Measurements from ENCODE around the gene ATP2C1. TPM values are rescaled to one million over a fixed set of nuclear protein-coding genes. Genes with fewer than 3 reads are reported as not detected.
"Not testable (repeated sequence)": the region's sequence is repeated elsewhere in the genome, so short reads cannot be mapped to it uniquely, and the experiment has no call there.

Gene ATP2C1
- total RNA-seq, 1 donor from 2014 or later: 57.2 TPM

DNA sequence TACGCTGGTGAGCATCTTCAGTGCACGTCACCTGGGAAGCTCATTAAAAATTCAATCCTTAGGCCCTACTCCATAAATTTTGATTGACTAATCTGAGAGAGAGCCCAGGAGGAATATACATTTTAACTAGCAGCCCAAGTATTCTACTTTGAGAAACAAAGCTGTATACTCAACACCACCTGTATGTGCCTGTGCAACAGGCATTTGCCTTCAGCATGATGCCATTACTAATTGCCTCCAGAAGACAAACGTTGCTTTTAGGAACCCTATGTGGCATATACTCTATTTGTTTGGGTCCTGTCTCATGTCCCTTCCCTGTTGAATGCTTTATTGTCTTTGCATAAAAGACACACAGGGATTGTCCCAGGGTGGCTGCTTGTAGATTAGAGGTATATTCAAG, 125.1 kb downstream of the ATP2C1 start:
- ATAC-seq (no peak), DNase-seq (ENCODE audit: missing footprints) (no peak)
- intact Hi-C loops (cut with DNase I): no loop called here

DNA sequence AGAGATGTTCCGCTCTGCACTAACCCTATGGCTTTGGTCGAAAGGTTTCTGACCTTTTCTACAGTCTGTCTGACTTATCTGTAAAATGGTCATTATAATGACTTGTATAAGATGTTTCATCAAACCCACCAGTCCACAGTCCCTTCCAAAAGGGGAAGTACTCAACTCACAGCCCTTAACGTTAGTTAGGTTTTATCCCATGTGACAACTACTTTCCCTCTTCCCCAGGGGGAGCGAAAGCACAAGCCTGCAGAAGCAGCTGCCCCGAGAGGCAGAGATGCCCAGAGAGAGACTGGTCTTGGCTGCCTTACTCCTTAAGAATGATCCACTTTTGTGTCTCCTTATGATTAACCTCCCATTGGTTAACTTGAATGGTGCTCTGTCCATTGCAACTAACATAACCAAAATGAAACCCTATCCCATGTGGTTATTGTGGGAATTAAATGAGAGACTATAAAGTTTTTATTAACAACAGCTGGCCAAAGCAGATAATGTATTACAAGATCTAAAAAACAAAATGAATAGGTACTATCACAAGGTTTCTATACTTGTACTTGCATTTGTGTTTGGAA, 126.3 kb downstream of the ATP2C1 start:
- DNase-seq (ENCODE audit: missing footprints) (no peak), ATAC-seq (no peak)
- intact Hi-C loops (cut with DNase I): loop anchor here (10.0 kb wide), 1 partner anchor 365 kb away; the partner anchor contains the start of gene NUDT16

- ATAC-seq (no peak), DNase-seq (ENCODE audit: missing footprints) (no peak)
- intact Hi-C loops (cut with DNase I): loop anchor here (5.0 to 10.0 kb wide), 2 partner anchors 278 to 359 kb away; partner anchors contain the start of genes NUDT16 and PIK3R4
Measured at GRCh38 chr3:131025539-131025938, 131.7 kb downstream of the ATP2C1 start.

DNA sequence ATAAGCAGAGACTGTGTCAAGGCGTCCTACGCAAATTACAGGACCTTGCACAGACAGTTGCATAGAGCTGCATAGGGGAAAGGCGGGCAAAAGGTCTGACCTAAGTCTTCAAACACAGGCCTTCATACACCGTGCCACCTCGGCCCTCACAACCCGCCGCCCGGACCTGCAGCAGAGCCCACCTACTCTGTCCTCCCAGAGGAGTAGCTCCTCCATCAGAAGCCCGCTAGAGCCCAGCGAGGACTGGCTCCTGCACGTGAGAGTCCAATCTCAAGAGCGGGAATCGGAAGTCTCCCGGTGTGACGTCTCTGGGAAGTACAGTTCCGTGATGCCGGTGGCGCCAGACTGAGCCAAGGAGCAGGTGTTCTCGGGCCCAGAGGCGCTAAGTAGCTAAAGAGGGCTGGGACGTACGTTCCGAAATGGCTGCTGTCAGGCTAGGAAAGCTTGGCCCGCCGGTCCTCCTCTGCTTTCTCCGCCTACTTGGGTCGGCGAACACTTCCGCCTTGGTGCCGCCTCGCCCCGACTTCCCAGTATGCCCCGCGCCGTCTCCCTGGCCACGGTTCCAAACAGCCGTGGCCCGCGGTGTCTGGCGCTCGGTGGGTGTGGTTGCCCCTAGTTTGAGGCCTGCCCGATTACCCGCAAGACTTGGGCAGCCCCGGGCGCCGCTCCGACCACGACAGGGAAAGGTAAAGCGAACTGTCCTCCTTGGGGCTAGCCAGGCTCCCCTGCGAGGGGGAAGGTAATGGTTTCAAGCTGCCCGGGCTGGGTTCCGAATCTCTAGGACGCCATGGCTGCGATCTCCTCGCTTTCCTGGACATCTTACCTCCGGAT, 132.7 kb downstream of the ATP2C1 start, which contains the start of the genes ASTE1 and NEK11:
TSS of gene ASTE1 (minus strand) at position 505 of the 831 bp plus-strand sequence. CDS start 1,519 bp downstream, outside the sequence.
TSS of gene NEK11 (plus strand) at position 557 of the 831 bp plus-strand sequence. CDS start 2,832 bp downstream, outside the sequence.
- peak; percentile 97 for DNase-seq (ENCODE audit: missing footprints)
- peak; percentile 99 for ATAC-seq
- intact Hi-C loops (cut with DNase I): loop anchor here (5.0 to 10.0 kb wide), 2 partner anchors 279 to 358 kb away; partner anchors contain the start of genes NUDT16 and PIK3R4

DNA sequence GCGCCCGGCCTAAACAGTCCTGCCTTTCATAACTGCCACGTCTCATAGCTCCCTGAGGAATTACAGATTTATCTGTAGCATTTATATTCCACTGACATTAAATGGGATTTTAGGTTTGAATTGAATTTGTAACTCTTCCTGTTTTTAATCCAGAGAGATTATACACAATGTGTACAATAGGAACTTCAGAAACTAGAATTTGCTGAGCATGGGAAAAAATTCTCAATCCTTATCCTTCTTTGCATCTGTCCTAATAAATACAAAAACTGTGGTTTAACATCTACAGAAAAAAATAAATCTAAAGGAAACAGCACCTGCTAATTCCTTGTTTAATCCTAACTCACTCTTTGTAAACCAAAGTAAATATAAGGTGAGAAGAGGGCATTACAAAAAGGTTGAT, 135.0 kb downstream of the ATP2C1 start:
- intact Hi-C loops (cut with DNase I): loop anchor here (5.0 to 10.0 kb wide), 2 partner anchors 282 to 356 kb away; partner anchors contain the start of genes NUDT16 and PIK3R4
- DNase-seq (ENCODE audit: missing footprints) (no peak), ATAC-seq (no peak)

DNA sequence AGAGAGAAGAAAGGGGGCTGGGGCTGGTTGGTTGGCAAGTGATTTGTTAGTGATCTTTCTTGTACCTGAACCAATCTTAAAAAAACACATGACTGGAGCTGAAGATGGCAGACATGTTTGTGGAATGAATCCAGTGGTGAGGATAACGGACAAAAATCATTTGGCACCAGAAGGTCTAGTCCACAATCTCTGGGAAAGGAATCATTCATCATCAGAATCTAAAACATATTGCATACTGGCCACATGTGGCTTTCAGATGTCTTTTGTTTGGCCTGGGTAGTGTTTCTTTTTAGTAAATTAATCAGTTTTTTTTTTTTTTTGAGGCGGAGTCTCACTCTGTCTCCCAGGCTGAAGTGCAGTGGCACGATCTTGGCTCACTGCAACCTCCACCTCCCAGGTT, 137.8 kb downstream of the ATP2C1 start:
- ATAC-seq: no peak
- no peak for DNase-seq (ENCODE audit: missing footprints)
- intact Hi-C loops (cut with DNase I): loop anchor here (10.0 kb wide), 1 partner anchor 993 kb away; no protein-coding TSS in a partner anchor

GRCh38 chr3:131033480-131034080, 139.7 kb downstream of the ATP2C1 start:
- no peak for ATAC-seq
- no peak for DNase-seq (ENCODE audit: missing footprints)
- intact Hi-C loops (cut with DNase I): loop anchor here (10.0 kb wide), 1 partner anchor 991 kb away; no protein-coding TSS in a partner anchor

GRCh38 chr3:131036200-131036816, 142.4 kb downstream of the ATP2C1 start:
- DNase-seq (ENCODE audit: missing footprints) (no peak), ATAC-seq (no peak)
- intact Hi-C loops (cut with DNase I): loop anchor here (10.0 kb wide), 1 partner anchor 988 kb away; no protein-coding TSS in a partner anchor

DNA sequence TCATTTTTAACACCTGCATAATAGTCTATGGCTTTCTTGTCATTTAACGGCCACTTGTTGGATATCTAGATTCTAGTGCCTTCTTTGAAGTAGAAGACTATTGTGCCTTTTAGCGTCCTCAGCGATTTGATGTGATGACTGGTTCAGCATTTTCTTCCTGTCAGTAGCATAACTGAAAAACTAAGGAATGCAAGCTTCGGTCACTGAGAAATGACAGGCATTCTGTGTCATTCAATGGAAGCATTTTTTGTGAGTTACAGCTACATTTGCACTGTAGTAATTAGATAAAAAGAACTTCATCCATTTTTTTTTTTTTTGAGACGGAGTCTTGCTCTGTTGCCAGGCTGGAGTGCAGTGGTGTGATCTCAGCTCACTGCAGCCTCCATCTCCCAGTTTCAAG, 143.1 kb downstream of the ATP2C1 start:
- DNase-seq (ENCODE audit: missing footprints) (no peak), ATAC-seq (no peak)
- intact Hi-C loops (cut with DNase I): loop anchor here (10.0 kb wide), 1 partner anchor 988 kb away; no protein-coding TSS in a partner anchor

GRCh38 chr3:131038326-131038725, 144.4 kb downstream of the ATP2C1 start:
- DNase-seq (ENCODE audit: missing footprints) (no peak), ATAC-seq (no peak)
- intact Hi-C loops (cut with DNase I): loop anchor here (10.0 kb wide), 1 partner anchor 986 kb away; no protein-coding TSS in a partner anchor

GRCh38 chr3:131042271-131042985, 148.5 kb downstream of the ATP2C1 start:
- ATAC-seq; intact Hi-C loops (cut with DNase I); DNase-seq (ENCODE audit: missing footprints): not testable (repeated sequence)

- ATAC-seq: no peak
- DNase-seq (ENCODE audit: missing footprints): no peak
- intact Hi-C loops (cut with DNase I): no loop called here
Measured at GRCh38 chr3:131047582-131047981, 153.7 kb downstream of the ATP2C1 start.

DNA sequence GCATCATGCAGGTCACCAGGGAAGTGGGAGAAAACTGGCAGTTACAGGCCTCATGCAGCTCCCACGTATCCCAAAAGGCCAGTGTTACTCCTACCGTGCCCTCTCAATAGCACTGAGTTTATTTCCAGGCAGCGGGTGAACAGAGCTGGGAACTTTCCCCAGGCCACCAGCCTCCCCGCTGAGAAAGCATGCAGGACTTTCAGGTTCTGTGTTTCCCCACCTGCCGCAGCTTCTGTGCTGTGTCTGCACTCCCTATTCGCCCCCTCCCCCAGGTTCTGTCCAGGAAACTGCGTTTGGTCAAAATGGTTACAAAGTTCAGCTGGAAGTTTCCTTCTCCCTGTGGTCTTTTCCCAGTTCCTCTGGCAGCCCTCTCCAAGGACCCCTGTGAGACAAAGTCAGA, 154.1 kb downstream of the ATP2C1 start:
- intact Hi-C loops (cut with DNase I): no loop called here
- DNase-seq (ENCODE audit: missing footprints) (no peak), ATAC-seq (no peak)

- intact Hi-C loops (cut with DNase I): loop anchor here (10.0 kb wide), 1 partner anchor 455 kb away; the partner anchor contains the start of gene MRPL3
- no peak for DNase-seq (ENCODE audit: missing footprints)
- no peak for ATAC-seq
Measured at GRCh38 chr3:131050001-131050400, 156.1 kb downstream of the ATP2C1 start.

DNA sequence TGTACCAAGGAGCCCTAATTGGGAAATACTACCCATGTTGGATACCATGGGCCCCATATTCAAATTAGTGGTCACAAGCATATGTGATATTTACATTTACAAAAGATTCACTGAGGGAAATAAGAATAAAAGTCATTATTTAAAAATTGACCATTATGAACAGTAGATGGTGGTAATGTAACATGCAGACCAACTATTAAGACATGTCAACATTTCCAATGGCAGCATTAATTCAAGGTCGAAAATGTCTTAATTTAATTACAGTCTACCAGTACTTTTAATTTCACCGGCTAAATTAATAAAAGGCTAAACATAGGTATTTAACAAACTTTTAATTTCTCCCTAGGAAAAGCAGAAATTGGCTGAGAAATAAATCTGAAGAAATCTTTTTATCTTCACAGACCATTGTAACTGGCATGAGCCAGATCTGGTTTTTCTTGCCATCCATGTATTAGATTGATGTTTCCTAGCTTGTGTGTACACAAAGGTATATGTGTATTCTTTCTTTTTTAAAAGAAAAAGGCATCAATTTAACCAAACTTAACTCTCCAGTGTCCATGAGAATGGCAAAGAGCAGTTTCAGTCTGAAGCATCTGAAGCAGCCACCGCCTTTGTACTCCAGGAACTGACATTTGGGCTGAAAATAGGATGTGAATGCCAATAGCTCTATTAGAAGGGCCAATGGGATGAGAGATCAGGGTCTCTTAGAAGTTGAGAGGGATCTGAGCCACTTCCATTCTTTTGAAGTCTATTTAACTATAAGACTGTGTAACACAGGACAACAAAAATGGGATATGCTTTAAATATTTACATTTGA, 159.4 kb downstream of the ATP2C1 start:
- DNase-seq (ENCODE audit: missing footprints) (no peak), ATAC-seq (no peak)
- intact Hi-C loops (cut with DNase I): loop anchor here (10.0 kb wide), 1 partner anchor 452 kb away; the partner anchor contains the start of gene MRPL3
